H9 (cell line): ENCODE measurements around the gene KCTD6. TPM values are rescaled to one million over a fixed set of nuclear protein-coding genes. Genes with fewer than 3 reads are reported as not detected.

Source experiments
- DNase-seq: peaks from one replicate; pipeline ENCODE4 v3.0.0-alpha.2; 2017
- H2AFZ ChIP-seq: one replicate; pipeline ENCODE4 v1.6.1; 2013; ENCODE audit warnings: mild to moderate bottlenecking, low read length, control low read depth, moderate library complexity
- H2AK5ac ChIP-seq: 2 replicates; pipeline ENCODE4 v1.6.1; 2013; ENCODE audit warnings: low read length, control low read depth, mixed read lengths; ENCODE audit not compliant: insufficient read length
- H2BK120ac ChIP-seq: one replicate; pipeline ENCODE4 v1.6.1; 2013; ENCODE audit warnings: low read depth, mild to moderate bottlenecking, low read length, control low read depth, inconsistent platforms; ENCODE audit not compliant: poor library complexity, severe bottlenecking
- H2BK12ac ChIP-seq: 2 replicates; pipeline ENCODE4 v1.6.1; 2013; ENCODE audit warnings: low read length, control low read depth, mixed read lengths, low read depth; ENCODE audit not compliant: insufficient read length
- H2BK15ac ChIP-seq: 2 replicates; pipeline ENCODE4 v1.6.1; 2013; ENCODE audit warnings: low read depth, low read length, control low read depth
- H2BK20ac ChIP-seq: one replicate; pipeline ENCODE4 v1.6.1; 2013; ENCODE audit warnings: low read depth, mild to moderate bottlenecking, low read length, control low read depth, inconsistent platforms; ENCODE audit not compliant: poor library complexity, severe bottlenecking
- H2BK5ac ChIP-seq: 2 replicates; pipeline ENCODE4 v1.6.1; 2013; ENCODE audit warnings: low read length, control low read depth, mixed read lengths; ENCODE audit not compliant: insufficient read length
- H3K14ac ChIP-seq: 2 replicates; pipeline ENCODE4 v1.6.1; 2013; ENCODE audit warnings: low read length, control low read depth; ENCODE audit not compliant: insufficient read depth
- H3K18ac ChIP-seq: 2 replicates; pipeline ENCODE4 v1.6.1; 2013; ENCODE audit warnings: low read depth, mild to moderate bottlenecking, mixed read lengths, low read length, control low read depth; ENCODE audit not compliant: insufficient read length
- H3K23ac ChIP-seq: 2 replicates; pipeline ENCODE4 v1.6.1; 2013; ENCODE audit warnings: low read length, control low read depth, mixed read lengths, low read depth; ENCODE audit not compliant: insufficient read length
- H3K23me2 ChIP-seq: 2 replicates; pipeline ENCODE4 v1.6.1; 2013; ENCODE audit warnings: low read depth, mild to moderate bottlenecking, mixed read lengths, low read length, control low read depth; ENCODE audit not compliant: insufficient read length, poor library complexity, severe bottlenecking
- H3K27ac ChIP-seq: 2 replicates; pipeline ENCODE4 v1.5.1; 2013; ENCODE audit warnings: low read length, control low read depth, mixed read lengths, low read depth; ENCODE audit not compliant: insufficient read length
- H3K27me3 ChIP-seq: 2 replicates; pipeline ENCODE4 v1.6.1; 2013; ENCODE audit warnings: low read length, control low read depth, inconsistent platforms; ENCODE audit not compliant: insufficient read depth
- H3K4ac ChIP-seq: 2 replicates; pipeline ENCODE4 v1.6.1; 2013; ENCODE audit warnings: low read depth, mild to moderate bottlenecking, control low read depth, inconsistent platforms, low read length, moderate library complexity
- H3K4me1 ChIP-seq: 2 replicates; pipeline ENCODE4 v1.6.1; 2013; ENCODE audit warnings: low read length, control low read depth, inconsistent platforms; ENCODE audit not compliant: insufficient read depth
- H3K4me2 ChIP-seq: 2 replicates; pipeline ENCODE4 v1.6.1; 2013; ENCODE audit warnings: low read length, control low read depth, mixed read lengths; ENCODE audit not compliant: insufficient read length, insufficient read depth
- H3K56ac ChIP-seq: 2 replicates; pipeline ENCODE4 v1.6.1; 2013; ENCODE audit warnings: low read depth, mild to moderate bottlenecking, mixed read lengths, low read length, control low read depth; ENCODE audit not compliant: insufficient read length
- H3K79me1 ChIP-seq: 2 replicates; pipeline ENCODE4 v1.6.1; 2013; ENCODE audit warnings: low read depth, mild to moderate bottlenecking, moderate library complexity, low read length, control low read depth, inconsistent platforms; ENCODE audit not compliant: insufficient read depth, poor library complexity, severe bottlenecking
- H3K79me2 ChIP-seq: 2 replicates; pipeline ENCODE4 v1.6.1; 2013; ENCODE audit warnings: low read length, control low read depth, inconsistent platforms; ENCODE audit not compliant: insufficient read depth
- H3K9ac ChIP-seq: 2 replicates; pipeline ENCODE4 v1.6.1; 2013; ENCODE audit warnings: low read length, control low read depth, mixed read lengths; ENCODE audit not compliant: insufficient read length; ENCODE audit errors: extremely low read depth
- H3K9me3 ChIP-seq: one replicate; pipeline ENCODE4 v1.6.1; 2013; ENCODE audit warnings: low read depth, low read length, inconsistent platforms; ENCODE audit not compliant: control insufficient read depth
- H3T11ph ChIP-seq: one replicate; pipeline ENCODE4 v1.6.1; 2013; ENCODE audit warnings: mild to moderate bottlenecking, low read length, control low read depth, inconsistent platforms
- H4K20me1 ChIP-seq: one replicate; pipeline ENCODE4 v1.6.1; 2013; ENCODE audit not compliant: control insufficient read depth, insufficient read length, insufficient read depth
- H4K5ac ChIP-seq: 2 replicates; pipeline ENCODE4 v1.6.1; 2013; ENCODE audit warnings: low read depth, mild to moderate bottlenecking, mixed read lengths, low read length, control low read depth; ENCODE audit not compliant: insufficient read length
- H4K8ac ChIP-seq: replicated peaks from 2 replicates; pipeline ENCODE4 v1.6.1; 2013; ENCODE audit warnings: low read length, control low read depth, mixed read lengths, low read depth; ENCODE audit not compliant: insufficient read length
- H4K91ac ChIP-seq: 2 replicates; pipeline ENCODE4 v1.6.1; 2013; ENCODE audit warnings: low read depth, mild to moderate bottlenecking, moderate library complexity, mixed read lengths, low read length, control low read depth; ENCODE audit not compliant: insufficient read length
- H3K27ac Mint-ChIP-seq, 3 experiments: 2 replicates in 2 of 3; 3 replicates in 1 of 3; pipeline ENCODE4 v1.8.0; 2020 to 2021; ENCODE audit warnings: mixed read lengths in 3 of 3, mild to moderate bottlenecking in 1 of 3, moderate library complexity in 1 of 3
- H3K27me3 Mint-ChIP-seq: 2 replicates; pipeline ENCODE4 v1.8.0; 2021; ENCODE audit warnings: low read depth, mild to moderate bottlenecking, moderate library complexity, mixed read lengths
- H3K36me3 Mint-ChIP-seq, 3 experiments: 2 replicates in 2 of 3; 3 replicates in 1 of 3; pipeline ENCODE4 v1.8.0; 2020 to 2021; ENCODE audit warnings: low read depth in 3 of 3, mixed read lengths in 3 of 3; ENCODE audit not compliant: insufficient read depth in 1 of 3
- H3K4me1 Mint-ChIP-seq, 2 experiments: 2 replicates each; pipeline ENCODE4 v1.8.0; 2020; ENCODE audit warnings: mixed read lengths in 2 of 2
- H3K4me3 Mint-ChIP-seq, 2 experiments: 2 replicates in 1 of 2; 3 replicates in 1 of 2; pipeline ENCODE4 v1.8.0; 2020 to 2021; ENCODE audit warnings: mild to moderate bottlenecking in 2 of 2, mixed read lengths in 2 of 2, moderate library complexity in 1 of 2
- H3K9me3 Mint-ChIP-seq, 2 experiments: 2 replicates in 1 of 2; 3 replicates in 1 of 2; pipeline ENCODE4 v1.8.0; 2020; ENCODE audit warnings: mild to moderate bottlenecking in 2 of 2, mixed read lengths in 2 of 2, moderate library complexity in 1 of 2
- WGBS: extraction: QIAGEN DNeasy Blood & Tissue Kit; methylation state at CpG from one replicate; pipeline ENCODE4 v1.1.7; 2013; ENCODE audit warnings: missing lambda C conversion rate, low lambda C conversion rate, mixed read lengths; ENCODE audit not compliant: insufficient read length; ENCODE audit errors: extremely low coverage; 5-methylcytosine and 5-hydroxymethylcytosine counted together
- total RNA-seq: library from RNA; stranded (reverse); gene quantifications from 2 replicates; pipeline ENCODE4 v1.2.1, GENCODE V29; 2021
- TF ChIP-seq, protein P1 (sequence below): fragments of 200-600 bp; sonication (generic); conservative IDR thresholded peaks from 3 replicates; pipeline ENCODE4 v1.8.0; 2021; ENCODE audit warnings: antibody characterized with exemption, mild to moderate bottlenecking

The KCTD6 gene
- total RNA-seq, 1 experiment from 2014 or later: 14.2 TPM

DNA sequence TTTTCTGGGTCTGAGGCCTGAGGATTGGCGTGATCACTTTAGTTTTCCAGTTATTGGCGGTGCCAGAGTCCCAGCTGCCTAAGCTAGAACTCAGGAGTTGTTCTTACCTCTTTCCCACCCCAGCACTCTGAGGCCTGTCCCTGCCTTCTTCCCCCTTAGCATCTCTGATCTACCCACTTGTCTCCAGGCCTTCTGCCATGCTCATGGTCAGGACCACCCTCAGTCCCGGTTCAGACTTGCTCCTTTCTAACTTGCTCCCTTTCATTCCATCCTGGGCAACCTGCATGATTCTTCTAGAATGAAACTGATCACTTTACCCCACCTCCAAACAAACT, 29.4 kb downstream of the KCTD6 start:
- Histone ChIP-seq H3K23ac (no peak overlapping the region), H3K23me2 (no peaks in the 10 kb centered on the region), H3K4me1 (no peaks in the 10 kb centered on the region; the same call in 1 of the 2 replicates), H2BK120ac (no peak overlapping the region), H3K4me2 (no peak overlapping the region), H4K20me1 (no peaks in the 10 kb centered on the region), H2BK20ac (no peak overlapping the region), H2BK15ac (no peak overlapping the region), H3K27me3 (no peaks in the 10 kb centered on the region), H3K9ac (no peak overlapping the region), H4K5ac (no peak overlapping the region), H2BK12ac (no peak overlapping the region), H3K14ac (no peak overlapping the region), H4K8ac (no peak overlapping the region), H3T11ph (no peak overlapping the region), H3K56ac (no peak overlapping the region), H2BK5ac (no peak overlapping the region), H3K79me1 (no peaks in the 10 kb centered on the region), H3K4ac (no peak overlapping the region), H3K18ac (no peak overlapping the region), H2AK5ac (no peak overlapping the region), H2AFZ (no peak overlapping the region), H3K79me2 (no peaks in the 10 kb centered on the region), H3K9me3 (no peaks in the 10 kb centered on the region), H3K27ac (no peak overlapping the region), H4K91ac (no peak overlapping the region)
- Mint-ChIP-seq H3K27ac (no peak overlapping the region; a peak in 1 of 7 replicates), H3K4me1 (peaks cover 52 to 61% of the 10 kb centered on the region in 2 experiments), H3K27me3 (peaks cover 2% of the 10 kb centered on the region), H3K9me3 (peaks cover 0 to 2% of the 10 kb centered on the region in 2 experiments; a peak in 1 of 5 replicates), H3K36me3 (no peaks in the 10 kb centered on the region), H3K4me3 (no peak overlapping the region)
- TF ChIP-seq, protein P1, sequence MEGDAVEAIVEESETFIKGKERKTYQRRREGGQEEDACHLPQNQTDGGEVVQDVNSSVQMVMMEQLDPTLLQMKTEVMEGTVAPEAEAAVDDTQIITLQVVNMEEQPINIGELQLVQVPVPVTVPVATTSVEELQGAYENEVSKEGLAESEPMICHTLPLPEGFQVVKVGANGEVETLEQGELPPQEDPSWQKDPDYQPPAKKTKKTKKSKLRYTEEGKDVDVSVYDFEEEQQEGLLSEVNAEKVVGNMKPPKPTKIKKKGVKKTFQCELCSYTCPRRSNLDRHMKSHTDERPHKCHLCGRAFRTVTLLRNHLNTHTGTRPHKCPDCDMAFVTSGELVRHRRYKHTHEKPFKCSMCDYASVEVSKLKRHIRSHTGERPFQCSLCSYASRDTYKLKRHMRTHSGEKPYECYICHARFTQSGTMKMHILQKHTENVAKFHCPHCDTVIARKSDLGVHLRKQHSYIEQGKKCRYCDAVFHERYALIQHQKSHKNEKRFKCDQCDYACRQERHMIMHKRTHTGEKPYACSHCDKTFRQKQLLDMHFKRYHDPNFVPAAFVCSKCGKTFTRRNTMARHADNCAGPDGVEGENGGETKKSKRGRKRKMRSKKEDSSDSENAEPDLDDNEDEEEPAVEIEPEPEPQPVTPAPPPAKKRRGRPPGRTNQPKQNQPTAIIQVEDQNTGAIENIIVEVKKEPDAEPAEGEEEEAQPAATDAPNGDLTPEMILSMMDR: no peak
- DNase-seq: no peak
- no CpG with 5 or more reads among the region's 3 CpGs for WGBS
